GM21737 (cell line): Measurements from ENCODE around the gene GSDMA.
"Not testable (repeated sequence)": the region's sequence is repeated elsewhere in the genome, so short reads cannot be mapped to it uniquely, and the experiment has no call there.

Source experiments
- ATAC-seq: cut with Tn5 transposase; IDR thresholded peaks from one replicate; pipeline ENCODE4 v1.9.1; 2021; ENCODE audit warnings: mild to moderate bottlenecking, moderate library complexity; ENCODE audit not compliant: unreplicated experiment

GSDMA gene

GRCh38 chr17:39996162-39996561 is 33.4 kb downstream of the GSDMA start:
- ATAC-seq, result no peak

GRCh38 chr17:39996800-39997199 is 34.0 kb downstream of the GSDMA start:
- ATAC-seq, result no peak

GRCh38 chr17:39997543-39997942 is 34.7 kb downstream of the GSDMA start:
- ATAC-seq, result no peak

GRCh38 chr17:39999067-39999466 is 36.3 kb downstream of the GSDMA start:
- ATAC-seq, result no peak

GRCh38 chr17:40000161-40000560 is 37.4 kb downstream of the GSDMA start:
- no peak for ATAC-seq

- ATAC-seq, result not testable (repeated sequence)
Observed at GRCh38 chr17:40001335-40001734, 38.5 kb downstream of the GSDMA start.

GRCh38 chr17:40004072-40004471 is 41.3 kb downstream of the GSDMA start:
- no peak for ATAC-seq

- no peak for ATAC-seq
Observed at GRCh38 chr17:40004712-40005111, 41.9 kb downstream of the GSDMA start.

- no peak for ATAC-seq
Observed at GRCh38 chr17:40005520-40005919, 42.7 kb downstream of the GSDMA start.

- ATAC-seq, result not testable (repeated sequence)
Observed at GRCh38 chr17:40010946-40011500, 48.2 kb downstream of the GSDMA start.

GRCh38 chr17:40012017-40012647 is 49.3 kb downstream of the GSDMA start:
- ATAC-seq, result not testable (repeated sequence)

- ATAC-seq, result no peak
Observed at GRCh38 chr17:40014375-40014980, 51.7 kb downstream of the GSDMA start.

GRCh38 chr17:40015005-40015997 is 52.5 kb downstream of the GSDMA start, which contains the start of gene CSF3:
TSS of gene CSF3 (plus strand) at chr17:40015440. CDS start at chr17:40015475, 35 bp downstream.
- no peak for ATAC-seq

- no peak for ATAC-seq
Observed at GRCh38 chr17:40015998-40016985, 53.5 kb downstream of the GSDMA start.

GRCh38 chr17:40017422-40018080 is 54.7 kb downstream of the GSDMA start:
- no peak for ATAC-seq

- ATAC-seq, result no peak
Observed at GRCh38 chr17:40018211-40019121, 55.7 kb downstream of the GSDMA start.

- no peak for ATAC-seq
Observed at GRCh38 chr17:40019140-40019991, 56.6 kb downstream of the GSDMA start.
